Stimulated activated naive CD4-positive, alpha-beta T cell treated with Interleukin-2 at 50 U/mL for 16 hours (primary cell): Measurements from ENCODE around the gene MYO5B.
"Not testable (repeated sequence)": the region's sequence is repeated elsewhere in the genome, so short reads cannot be mapped to it uniquely, and the experiment has no call there.

Source experiments
- DNase-seq: peaks from one replicate; lab custom pipeline; 2025; lab: John Stamatoyannopoulos, UW

The MYO5B gene

DNA sequence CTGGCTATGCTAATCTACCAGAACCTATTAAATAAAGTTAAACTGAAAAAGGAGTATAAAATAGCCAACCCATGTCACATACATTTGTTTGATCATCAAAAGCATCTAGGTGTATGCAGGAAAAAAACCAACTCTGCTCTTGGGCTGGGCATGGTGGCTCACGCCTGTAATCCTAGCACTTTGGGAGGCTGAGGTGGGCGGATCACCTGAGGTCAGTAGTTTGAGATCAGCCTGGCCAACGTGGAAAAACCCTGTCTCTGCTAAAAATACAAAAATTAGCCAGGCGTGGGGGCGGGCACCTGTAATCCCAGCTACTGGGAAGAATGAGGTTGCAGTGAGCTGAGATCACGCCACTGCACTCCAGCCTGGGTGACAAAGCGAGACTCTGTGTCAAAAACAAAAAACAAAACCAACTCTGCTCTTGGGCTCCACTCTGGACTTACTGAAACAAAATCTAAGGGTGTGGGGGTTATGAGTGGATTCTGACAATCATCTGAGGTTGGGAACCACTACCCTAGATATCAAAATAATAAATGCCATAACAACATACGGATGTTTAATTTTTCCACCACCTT, 405.3 kb downstream of the MYO5B start:
- DNase-seq, result not testable (repeated sequence)

GRCh38 chr18:49788327-49788898, 406.5 kb downstream of the MYO5B start:
- no peak for DNase-seq

DNA sequence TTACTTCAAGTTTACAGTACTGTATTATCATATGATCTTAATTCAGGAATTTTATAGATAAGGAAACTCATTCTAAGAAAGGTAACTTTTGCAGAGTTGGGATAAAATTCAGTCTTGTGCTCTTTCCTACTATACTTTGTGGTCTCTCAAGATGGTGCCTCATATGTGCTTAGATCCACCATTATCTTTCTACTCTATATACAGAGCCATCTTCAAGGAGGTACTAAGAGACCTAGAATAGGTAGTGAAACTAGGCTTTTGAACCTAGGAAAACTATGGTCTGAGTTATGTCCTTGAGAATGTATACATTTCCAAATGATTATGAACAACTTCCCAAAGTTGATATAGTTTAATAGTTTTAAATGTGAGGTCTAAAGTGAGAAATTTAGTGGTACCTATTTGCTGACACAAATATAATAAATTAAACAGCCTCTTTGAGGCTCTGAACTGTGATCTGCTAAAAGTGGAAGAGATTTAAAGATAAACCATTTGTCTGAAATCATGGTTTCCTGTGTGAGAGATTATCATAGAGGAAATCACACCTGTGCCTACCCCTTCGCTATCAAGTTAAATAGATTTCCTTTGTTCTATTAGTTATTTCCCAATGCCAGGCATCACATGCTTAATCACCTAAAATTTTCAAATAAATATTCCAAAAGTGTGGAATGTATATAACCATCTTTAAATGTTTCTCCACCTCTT, 408.8 kb downstream of the MYO5B start:
- DNase-seq, result no peak

- DNase-seq, result no peak
These were observed 410.3 kb downstream of the MYO5B start for GRCh38 chr18:49784427-49785185.

GRCh38 chr18:49783631-49784030, 411.3 kb downstream of the MYO5B start:
- not testable (repeated sequence) for DNase-seq

GRCh38 chr18:49778826-49779465, 416.0 kb downstream of the MYO5B start:
- DNase-seq, result no peak
